NCI-H748 (cell line): ENCODE results near the gene NAA10.

ENCODE experiments used
- DNase-seq: peaks from one replicate; lab custom pipeline; 2025; ENCODE audit not compliant: unreplicated experiment; lab: John Stamatoyannopoulos, UW

Gene NAA10

DNA sequence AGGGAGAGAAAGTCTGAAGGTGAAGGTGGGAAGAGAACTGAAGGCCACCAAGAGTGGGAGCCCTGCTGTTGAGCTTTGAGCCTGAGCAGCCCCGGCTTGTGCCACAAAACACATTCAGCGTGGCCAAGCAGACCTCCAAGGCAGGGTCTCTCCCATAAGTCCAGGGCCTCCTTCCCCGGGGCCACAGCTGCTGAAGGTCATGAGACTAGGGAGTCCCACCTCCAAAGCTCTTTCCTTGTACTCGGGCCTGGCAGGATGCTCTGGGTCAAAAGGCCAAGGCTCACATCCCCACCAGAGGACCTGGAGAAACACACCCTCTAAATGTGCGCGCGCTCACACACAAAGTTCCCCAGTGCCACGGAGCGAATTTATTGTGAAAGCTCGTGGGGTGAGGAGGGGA is 5.3 kb downstream of the NAA10 start:
- DNase-seq: no peak

DNA sequence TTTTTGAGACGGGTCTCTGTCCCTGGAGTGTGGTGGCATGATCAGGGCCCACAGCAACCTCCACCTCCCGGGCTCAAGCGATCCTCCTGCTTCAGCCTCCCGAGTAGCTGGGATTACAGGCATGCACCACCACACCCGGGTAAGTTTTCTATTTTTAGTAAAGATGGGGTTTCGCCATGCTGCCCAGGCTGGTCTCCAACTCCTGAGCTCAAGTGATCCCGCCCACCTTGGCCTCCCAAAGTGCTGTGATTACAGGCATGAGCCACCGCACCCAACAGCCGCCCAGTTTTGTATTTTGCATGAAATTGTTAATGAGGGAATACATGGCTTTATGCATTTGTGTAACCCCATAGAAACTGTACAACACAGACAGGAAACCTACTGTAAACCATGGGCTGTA is 6.0 kb downstream of the NAA10 start:
- no peak for DNase-seq

DNA sequence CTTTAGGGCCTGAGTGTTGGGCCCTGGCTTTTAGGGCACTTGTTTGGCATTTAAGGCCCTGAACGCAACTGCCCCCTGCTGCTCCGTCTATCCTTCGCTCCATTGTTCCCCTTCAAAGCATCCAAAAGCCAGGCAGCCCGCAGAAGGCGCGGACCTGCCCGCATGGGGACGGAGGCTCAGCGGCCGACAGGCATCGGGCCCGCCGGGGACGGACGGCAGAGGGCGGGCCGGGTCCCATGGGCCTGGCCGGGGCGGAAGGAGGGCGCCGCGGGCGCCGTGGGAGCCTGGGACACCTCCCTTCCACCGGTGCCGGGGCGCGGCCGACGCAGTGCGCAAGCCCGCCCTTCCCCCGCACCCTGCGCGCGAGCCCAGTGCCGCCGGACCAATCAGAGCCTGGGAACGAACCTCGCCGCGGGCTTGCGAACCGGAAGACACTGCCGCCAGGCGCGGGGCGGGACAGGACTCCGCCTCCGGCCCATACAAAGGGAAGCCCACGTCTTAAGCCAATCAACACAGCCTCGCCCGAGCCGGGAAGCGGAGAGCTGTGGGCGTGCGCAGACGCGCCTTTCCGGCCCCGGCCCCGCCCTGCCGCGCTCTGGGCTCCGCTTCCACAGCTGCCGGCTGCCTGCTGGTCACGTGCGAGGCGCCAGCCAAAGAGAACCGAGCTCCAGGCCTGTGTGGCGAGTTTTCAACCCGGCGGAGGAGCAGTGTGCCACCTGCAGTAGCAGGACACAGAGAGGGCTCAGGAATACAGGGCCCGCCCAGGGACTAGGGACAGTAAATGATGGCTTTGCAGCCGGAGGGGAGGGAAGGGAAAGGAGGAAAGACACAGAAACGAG is 6.7 kb downstream of the NAA10 start:
- peak; percentile 98 for DNase-seq

DNA sequence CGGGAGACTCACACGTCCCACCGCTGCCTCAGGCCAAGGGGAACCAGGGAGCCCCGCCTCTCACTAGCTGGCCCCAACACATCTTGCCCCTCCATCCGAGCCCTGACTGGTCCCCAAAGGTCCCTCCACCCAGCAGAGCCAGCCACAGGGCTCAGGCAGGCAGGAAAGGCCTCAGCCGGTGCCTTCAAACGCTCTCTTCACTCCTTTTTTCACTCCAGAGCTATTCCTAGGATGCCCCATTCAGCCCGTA is 7.2 kb downstream of the NAA10 start:
- no peak for DNase-seq

DNA sequence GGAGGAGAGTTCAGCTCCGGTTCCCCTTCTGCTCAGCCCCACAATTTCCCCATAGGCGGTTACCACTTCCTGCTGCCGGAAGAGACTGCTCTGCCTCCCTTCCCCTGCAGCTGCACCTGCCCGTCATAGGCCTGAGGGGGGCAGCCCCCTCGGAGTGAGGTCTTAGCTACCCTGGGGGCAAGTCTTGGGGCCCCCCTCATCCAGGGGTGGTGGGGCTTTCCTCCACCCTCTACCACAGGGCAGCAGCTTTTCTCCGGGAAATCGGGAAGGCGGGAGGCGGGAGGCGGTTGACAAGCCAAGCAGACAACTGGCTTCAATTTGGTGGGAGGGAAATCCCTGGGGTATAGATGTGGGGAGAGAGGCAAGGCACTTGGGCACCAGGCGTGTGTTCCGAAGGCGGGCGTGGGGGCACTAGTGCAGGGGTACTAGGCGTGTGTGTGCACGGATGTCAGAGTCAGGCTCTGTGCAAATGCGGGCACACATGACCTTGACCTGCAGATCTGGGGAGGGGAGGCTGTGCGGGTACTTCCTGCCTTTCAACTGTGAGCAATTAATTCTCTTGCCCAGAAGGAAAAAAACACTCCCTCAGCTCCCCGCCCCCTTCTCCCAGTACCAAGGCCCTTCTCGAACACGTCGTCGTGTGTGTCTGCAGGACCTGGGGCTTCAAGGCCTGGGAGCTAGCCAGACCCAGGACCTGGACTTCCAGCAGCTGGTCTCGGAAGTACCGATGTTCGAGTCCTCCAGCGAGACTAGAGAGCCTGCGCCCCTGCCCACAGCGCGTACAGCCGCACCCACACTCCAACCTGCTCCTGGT is 7.8 kb downstream of the NAA10 start:
- DNase-seq: peak; percentile 69

DNA sequence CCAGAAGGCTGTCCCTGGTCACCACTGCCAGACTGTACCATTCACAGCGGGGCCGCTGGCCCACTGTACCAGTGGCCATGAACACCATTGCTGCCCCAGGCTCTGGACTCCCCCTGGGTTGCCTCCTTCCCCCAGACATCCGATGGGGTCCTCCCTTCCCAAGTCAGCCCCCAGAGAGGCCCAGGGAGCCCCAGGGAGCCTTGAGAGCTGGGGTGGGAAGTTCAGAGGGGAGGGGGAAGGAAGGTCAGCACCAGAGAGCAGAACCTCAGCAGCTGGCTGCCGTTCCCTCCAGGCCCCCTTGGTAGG is 8.3 kb downstream of the NAA10 start:
- no peak for DNase-seq

DNA sequence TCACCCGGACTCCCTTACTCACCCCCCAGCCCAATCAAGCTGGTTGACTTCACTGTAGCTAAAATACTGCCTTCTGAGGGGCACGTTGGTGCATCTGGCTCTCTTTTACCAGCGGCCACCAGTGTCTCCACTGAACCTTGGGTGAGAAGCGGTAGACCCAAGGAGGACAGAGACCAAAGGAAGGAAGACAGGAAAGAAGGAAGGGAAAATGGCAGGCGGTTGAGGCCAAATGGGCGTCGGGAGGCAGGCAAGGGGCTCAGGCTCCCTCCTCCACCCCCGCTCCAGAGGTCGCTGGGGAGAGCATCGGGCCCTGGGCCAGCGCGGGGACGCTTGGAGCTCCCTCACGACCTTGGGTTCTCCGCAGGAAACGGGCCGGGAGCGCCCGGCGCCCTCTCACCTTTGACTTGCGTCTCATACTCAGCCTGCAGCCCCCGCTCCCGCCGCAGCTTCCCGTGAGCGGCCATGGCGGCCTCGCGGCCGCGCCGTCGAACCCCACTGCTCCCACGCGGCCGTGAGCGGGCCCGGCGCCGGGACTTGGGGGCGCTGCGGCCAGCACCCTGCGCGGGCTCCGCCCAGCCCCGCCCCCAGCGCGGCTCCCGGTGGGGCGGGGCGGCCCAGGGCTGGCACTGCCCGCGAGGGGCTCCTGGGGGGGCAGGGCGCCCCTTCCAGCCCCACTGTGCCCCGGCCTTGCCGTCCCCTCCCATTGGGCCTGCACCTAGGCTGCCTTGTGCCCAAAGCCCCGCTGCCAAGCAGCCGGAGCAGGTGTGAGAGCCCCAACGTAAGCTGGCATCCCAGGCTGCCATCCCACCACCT is 8.9 kb downstream of the NAA10 start, which contains the start of gene ARHGAP4:
ARHGAP4 (minus strand) TSS at position 526 of the 813 bp plus-strand sequence; CDS start at position 464, 62 bp downstream.
- no peak for DNase-seq

DNA sequence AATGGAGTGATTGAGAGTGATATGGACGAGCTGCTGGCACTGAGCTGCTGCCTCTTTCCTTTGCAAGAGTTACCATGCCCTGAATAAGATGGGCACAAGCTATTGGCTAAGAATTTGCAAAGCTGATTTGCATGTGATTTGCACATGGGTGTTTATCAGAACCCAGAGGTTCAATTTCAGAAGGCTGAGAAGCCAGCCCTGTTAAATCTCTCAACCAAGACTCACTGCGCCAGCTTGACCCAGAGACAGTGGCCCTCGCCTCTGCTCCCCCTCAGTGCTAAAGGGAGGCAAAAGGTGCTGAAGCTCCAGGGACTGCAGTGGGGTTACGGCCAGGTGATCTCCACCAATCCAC is 9.5 kb downstream of the NAA10 start:
- no peak for DNase-seq

DNA sequence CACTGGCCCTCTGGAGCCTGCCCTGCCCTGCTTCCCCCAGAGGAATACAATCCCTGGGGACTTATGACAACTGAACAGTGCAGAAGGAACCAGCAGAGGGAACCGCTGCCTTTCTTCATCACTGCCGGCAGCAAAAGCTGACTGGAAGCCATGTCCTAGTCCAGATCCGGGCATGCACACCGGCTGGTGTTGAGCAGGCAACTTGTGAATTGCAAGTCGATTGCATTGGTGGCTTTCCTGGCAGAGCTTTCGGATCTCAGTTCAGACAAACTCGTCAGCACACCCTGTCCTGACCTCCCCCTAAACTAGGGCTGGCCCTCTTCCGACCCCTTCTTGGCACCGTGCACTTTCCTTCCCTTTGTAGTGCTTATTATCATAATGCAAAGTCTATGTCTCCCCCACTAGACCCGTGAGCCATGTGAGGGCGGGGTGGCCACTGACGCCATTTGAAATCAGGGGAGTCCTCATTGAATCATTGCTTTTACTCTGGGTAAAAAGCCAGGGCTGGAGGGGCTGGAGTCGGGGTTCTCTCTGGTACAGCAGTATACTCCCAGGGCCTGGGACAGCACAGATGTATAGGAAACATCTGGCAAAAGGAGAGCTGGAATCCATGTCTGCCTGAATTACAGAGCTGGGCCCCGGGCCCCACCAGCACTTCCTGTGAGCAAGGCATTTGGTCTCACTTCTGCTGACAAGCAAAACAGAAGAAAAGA is 10.5 kb downstream of the NAA10 start:
- DNase-seq: peak; percentile 40

DNA sequence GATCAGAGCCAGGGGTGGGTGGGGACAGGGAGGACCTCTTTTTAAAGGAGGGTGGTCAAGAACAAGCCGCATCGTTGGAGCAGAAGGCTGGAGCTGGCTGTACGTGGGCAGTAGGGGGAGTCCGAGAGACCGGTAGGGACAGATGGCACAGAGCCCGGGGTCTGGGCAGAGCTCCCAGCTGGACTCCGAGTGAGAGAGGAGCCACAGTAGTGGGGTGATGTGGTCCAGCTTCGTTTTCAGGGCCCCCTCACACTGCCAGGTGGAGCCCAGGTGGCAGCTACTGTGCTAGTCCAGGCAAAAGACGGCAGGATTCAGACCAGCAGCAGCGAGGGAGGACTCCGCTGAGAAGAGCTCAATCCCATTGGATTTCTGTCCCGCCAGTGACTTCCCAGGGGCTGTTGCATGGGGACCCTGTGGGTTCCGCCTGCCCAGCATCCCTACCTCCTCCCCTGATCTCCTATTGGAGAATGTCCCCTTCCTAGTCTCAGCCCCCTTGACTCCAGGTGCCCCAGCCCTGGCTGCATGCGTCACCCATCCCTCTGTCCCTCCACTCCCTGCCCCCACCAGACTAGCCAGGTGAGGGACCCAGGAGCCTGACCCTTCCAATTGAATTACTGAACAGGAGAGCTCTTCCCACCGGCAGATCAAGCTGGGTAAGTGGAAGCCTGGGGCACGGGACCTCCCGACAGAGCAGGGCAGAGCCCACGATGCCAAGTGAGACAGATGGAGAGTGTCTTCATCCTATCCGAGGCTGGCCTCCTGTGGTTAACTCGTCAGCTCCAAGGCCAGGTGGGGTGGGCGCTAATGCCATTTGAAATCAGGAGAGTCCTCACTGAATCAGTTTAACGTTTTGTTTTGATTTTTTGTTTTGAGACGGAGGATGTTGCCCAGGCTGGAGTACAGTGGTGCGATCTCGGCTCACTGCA is 11.6 kb downstream of the NAA10 start:
- peak; percentile 57 for DNase-seq

DNA sequence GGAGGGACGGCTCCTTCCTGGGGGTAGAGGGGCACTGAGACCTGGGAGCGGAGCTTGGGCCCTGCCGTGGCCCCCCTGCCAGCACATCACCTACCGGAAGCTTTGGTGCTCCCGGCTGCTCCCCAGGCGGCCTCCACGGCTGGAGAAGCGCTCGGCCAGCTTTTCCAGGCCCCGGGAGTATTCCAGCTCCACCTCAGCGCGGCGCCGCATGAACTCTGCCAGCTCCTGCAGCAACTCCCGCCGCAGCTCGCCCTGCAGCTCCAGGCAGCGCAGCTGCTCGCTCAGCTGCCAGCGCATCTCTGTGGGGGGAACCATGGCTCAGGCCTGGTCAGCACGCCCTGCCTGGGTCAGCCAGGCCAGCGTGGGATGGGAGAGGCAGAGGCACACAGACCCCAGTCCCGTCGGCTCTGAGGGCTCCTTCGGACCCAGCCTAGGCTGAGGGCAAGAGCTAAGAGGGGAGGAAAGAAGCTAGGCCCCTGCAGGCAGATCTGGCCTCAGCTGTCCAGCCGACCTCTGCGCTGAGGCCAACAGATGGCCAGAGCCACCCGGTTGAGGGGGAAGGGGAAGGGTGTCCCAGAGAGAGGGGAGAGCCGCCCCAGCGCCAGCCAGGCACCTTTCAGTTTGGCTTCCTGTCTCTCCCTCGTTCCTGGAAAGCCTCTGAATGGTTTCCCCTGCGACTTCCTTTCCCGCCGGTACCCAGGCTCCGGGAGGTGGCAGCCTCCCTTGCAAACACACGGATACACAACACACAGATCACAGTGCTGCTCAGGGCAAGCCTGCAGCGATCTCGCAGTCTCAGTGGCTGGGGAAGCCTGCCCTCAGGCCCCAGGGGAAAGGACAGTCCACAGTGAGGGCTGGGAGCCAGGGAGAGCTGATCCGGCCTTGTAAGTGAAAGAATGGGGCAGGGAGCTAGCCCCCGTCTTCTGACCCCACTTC is 13.1 kb downstream of the NAA10 start:
- DNase-seq: no peak

DNA sequence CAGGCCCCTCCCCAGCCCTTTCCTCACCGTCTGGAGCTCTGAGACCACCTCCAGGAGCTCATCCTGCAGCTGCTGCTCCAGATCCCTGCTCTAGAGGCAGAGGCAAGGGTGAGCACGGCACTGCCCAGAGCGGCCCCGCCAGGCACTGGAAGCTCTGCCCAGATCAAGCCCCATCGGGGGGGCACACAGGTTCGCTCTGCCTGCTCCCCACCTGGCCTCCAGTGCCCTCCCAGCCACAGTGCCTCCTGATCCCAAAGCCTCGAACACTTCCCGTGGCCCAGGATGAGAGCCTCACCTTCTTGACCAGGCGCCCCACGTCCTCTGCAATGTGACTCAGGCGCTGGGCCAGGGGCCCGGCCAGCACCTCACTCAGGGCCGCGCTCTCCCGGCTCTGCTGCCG is 13.8 kb downstream of the NAA10 start:
- no peak for DNase-seq

DNA sequence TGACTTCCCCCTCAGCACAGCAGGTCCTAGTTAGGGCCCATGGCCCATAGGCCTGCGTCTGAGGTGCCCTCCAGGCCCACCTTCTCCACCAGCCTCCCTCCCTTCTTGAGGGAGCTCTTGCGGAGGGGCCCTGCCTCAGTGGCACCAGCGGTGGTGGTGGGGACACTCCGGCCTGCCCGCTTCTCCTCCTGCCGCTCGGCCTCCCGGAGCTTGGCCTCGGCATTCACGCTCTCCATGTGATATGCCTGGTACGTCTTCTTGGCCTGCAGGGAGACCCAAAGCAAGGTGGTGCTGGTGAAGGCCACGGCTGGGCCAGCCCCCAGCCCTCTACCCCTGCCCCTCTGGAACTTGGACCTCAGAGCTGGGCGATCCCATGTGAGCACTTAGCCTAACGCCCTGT is 14.3 kb downstream of the NAA10 start:
- no peak for DNase-seq

DNA sequence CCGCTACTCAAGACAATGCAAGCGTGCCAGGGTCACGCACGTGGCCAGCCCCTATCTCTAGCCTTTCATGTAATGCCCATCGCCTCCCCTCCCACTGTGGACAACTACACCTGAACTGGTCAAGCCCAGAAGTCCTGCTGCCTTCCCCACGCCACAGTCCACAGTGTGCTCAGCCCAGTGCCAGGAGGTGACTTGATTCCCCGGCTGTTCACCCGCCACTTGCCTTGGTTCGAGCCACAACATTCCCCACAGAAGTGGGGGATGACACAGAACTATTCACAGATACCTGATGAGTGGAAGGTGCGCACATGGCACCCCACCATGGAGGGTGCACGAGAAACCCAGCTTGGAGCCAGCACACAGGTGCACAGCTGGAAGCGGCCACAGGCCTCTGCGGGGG is 15.6 kb downstream of the NAA10 start:
- DNase-seq: no peak

DNA sequence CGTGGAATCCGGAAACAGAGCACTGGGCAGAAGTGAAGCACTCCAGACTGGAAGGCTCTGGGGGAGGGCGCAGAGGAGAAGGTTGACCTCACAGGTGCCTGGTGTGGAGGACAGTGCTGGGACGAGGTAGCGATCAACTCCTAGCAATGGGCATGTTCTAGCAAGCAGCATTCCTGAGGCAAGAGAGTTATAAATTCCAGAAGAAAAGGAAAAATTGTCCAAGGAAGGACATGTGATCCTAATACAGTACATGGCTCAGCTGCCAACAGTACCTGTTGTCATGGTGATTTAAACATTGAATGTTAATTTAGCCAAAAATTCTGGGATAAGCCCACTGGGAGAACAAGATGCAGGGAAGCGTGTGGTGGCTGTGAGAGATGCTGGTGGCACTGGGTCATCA is 17.0 kb downstream of the NAA10 start:
- no peak for DNase-seq

DNA sequence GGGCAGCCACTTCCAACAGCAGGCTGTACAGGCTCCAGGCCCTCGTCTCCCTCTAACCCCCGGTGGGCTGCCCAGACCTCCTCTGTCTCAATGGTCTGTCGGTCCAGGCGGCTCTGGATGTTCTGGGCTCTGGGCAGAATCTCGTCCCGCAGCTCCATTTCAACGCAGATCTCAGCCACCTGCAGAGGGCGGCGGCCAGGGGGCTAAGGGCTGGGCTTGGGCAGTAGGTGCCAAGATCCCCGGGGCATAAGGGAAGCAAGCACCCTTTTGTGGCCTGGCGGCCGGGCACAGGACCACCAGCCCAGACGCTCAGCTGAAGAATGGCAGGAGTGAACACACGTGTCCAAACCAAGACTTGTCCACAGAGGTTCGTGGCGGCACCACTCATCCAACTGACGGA is 21.1 kb downstream of the NAA10 start:
- no peak for DNase-seq

DNA sequence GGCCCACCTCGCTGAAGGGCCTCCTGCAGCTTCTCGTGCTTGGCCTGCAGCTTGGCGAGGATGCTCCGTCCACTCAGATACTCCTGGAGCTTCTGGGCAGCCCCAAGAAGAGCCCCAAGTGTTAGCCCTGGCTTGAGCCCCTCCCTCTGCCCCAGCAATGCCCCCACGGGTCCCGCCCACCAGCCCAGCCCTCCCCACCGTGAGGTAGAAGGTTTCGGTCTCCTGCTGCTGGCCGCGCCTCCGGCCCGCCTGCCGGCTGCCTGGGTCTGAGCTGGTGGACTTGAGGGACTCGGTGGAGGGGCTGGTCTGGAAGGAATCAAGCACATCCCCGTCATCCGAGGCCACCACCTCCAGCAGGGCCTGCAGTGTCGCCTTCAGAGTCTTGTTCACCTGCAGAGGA is 21.6 kb downstream of the NAA10 start:
- no peak for DNase-seq

DNA sequence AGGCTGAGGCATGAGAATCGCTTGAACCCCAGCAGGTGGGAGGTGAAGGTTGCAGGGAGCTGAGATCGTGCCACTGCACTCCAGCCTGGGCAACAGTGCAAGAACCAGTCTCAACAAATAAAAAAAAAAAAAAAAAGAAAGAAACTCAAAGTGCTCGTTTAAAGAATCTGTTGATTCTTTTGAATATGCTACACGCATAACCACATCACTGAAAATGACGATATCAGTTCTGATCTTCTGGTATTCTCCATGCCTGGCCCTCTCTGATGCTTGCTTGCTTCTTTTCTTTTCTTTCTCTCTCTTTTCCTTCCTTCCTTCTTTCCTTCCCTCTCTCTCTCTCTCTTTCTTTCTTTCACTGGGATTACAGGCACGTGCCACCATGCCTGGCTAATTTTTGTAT is 23.0 kb downstream of the NAA10 start:
- no peak for DNase-seq

DNA sequence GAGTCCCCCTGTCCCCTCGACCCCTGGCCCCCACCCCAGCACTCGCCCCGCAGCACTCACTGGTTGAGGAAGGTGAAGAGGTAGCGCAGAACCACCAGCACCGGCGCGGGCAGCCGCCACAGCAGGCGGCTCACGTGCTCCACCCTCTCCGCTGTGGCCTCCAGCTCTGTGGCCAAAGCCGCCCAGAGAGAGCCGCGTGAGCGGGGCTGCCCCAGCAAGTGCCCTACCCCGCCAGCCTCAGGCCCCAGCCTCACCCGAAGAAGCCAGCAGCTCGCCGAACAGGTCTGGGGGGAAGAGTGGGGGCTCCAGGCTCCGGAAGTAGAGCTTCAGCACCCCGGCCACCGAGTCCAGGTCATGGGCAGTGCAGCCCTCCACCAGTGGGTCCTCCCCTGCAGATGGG is 24.4 kb downstream of the NAA10 start:
- no peak for DNase-seq
